K562 (cell line): ENCODE measurements around the gene IDI1.
A peak's percentile ranks its signal among the peaks of the same experiment; 100 is the strongest.

ENCODE experiments used
- HDGF ChIP-seq: fragments of 450-650 bp; IDR thresholded peaks from 2 replicates; pipeline ENCODE4 v1.6.1; 2016
- JUN ChIP-seq, 2 experiments: sonication (generic) in 1 of 2; formaldehyde crosslinking in 1 of 2; IDR thresholded peaks; 2 replicates each; pipeline versions ENCODE4 v1.6.1 to v1.8.0; 2012 to 2022; ENCODE audit warnings: borderline replicate concordance in 2 of 2, mild to moderate bottlenecking in 2 of 2, improper control_type of control experiment in 1 of 2, low read depth in 1 of 2, low read length in 1 of 2, missing genetic modification reagents in 1 of 2
- JUND ChIP-seq, 2 experiments: IDR thresholded peaks; 2 replicates in 1 of 2; 3 replicates in 1 of 2; pipeline ENCODE4 v1.6.1; 2011; ENCODE audit warnings: borderline replicate concordance in 2 of 2, low read depth in 2 of 2, low read length in 2 of 2, improper control_type of control experiment in 1 of 2, missing biosample characterization in 1 of 2, missing genetic modification characterization in 1 of 2, missing genetic modification reagents in 1 of 2
- MAZ ChIP-seq, 2 experiments: fragments of 450-650 bp in 1 of 2; sonication (generic) in 1 of 2; formaldehyde crosslinking; IDR thresholded peaks in 1 of 2; conservative IDR thresholded peaks in 1 of 2; 2 replicates each; pipeline versions ENCODE4 v1.4.0 to v1.5.0; 2020; ENCODE audit warnings: mild to moderate bottlenecking in 1 of 2, missing genetic modification reagents in 1 of 2
- RBM25 ChIP-seq: fragments of 200-400 bp; formaldehyde crosslinking; IDR thresholded peaks from 2 replicates; pipeline ENCODE4 v1.6.1; 2018; ENCODE audit warnings: low read length, low read depth, moderate library complexity; ENCODE audit not compliant: severe bottlenecking
- SIN3A ChIP-seq, 2 experiments: fragments of 150-350 bp in 1 of 2; IDR thresholded peaks; 2 replicates each; pipeline ENCODE4 v1.6.1; 2011 to 2016; ENCODE audit warnings: borderline replicate concordance in 2 of 2, low read depth in 2 of 2, low read length in 2 of 2, mild to moderate bottlenecking in 2 of 2, moderate library complexity in 2 of 2; ENCODE audit not compliant: control insufficient read depth in 1 of 2
- SMARCE1 ChIP-seq: fragments of 450-650 bp; IDR thresholded peaks from 2 replicates; pipeline ENCODE4 v1.7.1; 2016; ENCODE audit warnings: mild to moderate bottlenecking
- STAT5B ChIP-seq: fragments of 250-450 bp; sonication (Bioruptor Pico); IDR thresholded peaks from 2 replicates; pipeline ENCODE4 v1.8.0; 2021; ENCODE audit warnings: mild to moderate bottlenecking, inconsistent platforms
- ZNF263 ChIP-seq: sonication (generic); formaldehyde crosslinking; IDR thresholded peaks from 2 replicates; pipeline ENCODE4 v1.8.0; 2022; ENCODE audit warnings: mild to moderate bottlenecking, missing genetic modification reagents, borderline replicate concordance
- ZNF274 ChIP-seq: IDR thresholded peaks from 2 replicates; pipeline ENCODE4 v1.6.1; 2011; ENCODE audit warnings: low read depth, mild to moderate bottlenecking, low read length, moderate library complexity, borderline replicate concordance
- TF ChIP-seq, protein P1 (sequence below), 2 experiments: fragments of 450-650 bp; IDR thresholded peaks; 2 replicates each; pipeline ENCODE4 v1.6.1; 2016
- TF ChIP-seq, protein P2 (sequence below), 3 experiments: IDR thresholded peaks in 2 of 3; conservative IDR thresholded peaks in 1 of 3; 2 replicates each; pipeline ENCODE4 v1.5.1; 2011 to 2012; ENCODE audit warnings: low read length in 3 of 3, mild to moderate bottlenecking in 3 of 3, control low read depth in 2 of 3, improper control_type of control experiment in 1 of 3, inconsistent platforms in 1 of 3, low read depth in 1 of 3, mixed read lengths in 1 of 3, moderate library complexity in 1 of 3; ENCODE audit not compliant: insufficient read depth in 2 of 3
- TF ChIP-seq, protein P3 (sequence below): sonication (generic); formaldehyde crosslinking; IDR thresholded peaks from 2 replicates; pipeline ENCODE4 v1.8.1; 2023; ENCODE audit warnings: mild to moderate bottlenecking, missing genetic modification reagents

DNA sequence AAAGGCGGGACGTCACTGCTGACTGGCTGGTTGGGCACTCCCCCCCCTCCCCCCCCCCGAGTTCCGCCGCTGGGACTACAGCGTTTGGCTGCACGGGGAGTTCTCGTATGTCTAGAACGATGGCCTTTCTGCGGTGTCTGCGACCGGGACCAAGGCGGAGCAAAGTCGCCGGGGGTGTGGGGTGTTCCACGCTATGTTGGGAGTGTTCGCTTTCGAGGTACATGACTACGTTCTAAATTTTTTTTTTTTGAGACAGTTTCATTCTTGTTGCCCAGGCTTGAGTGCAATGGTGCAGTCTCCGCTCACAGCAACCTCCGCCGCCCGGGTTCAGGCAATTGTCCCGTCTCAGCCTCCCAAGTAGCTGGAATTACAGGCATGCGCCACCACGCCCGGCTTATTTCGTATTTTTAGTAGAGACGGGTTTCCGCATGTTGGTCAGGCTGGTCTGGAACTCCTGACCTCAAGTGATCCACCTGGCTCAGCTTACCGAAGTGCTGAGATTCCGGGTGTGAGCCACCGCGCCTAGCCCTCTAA lies 573 bp upstream of the IDI1 start:
- no peak for TF ChIP-seq SMARCE1
- no peak for TF ChIP-seq JUN (IDR thresholded peaks at IDR 0.05; ENCODE audit: borderline replicate concordance, low read depth, low read length)
- TF ChIP-seq JUN (CRISPR knock-in tag; IDR thresholded peaks at IDR 0.05; ENCODE audit: borderline replicate concordance): no peak
- no peak for TF ChIP-seq RBM25
- no peak for TF ChIP-seq ZNF274
- no peak for TF ChIP-seq HDGF
- TF ChIP-seq STAT5B (CRISPR knock-in tag): no peak
- TF ChIP-seq MAZ (CRISPR knock-in tag; conservative IDR thresholded peaks at IDR 0.05 in 1 of 2, IDR thresholded peaks at IDR 0.05 in 1 of 2): no peak
- TF ChIP-seq, protein P1, sequence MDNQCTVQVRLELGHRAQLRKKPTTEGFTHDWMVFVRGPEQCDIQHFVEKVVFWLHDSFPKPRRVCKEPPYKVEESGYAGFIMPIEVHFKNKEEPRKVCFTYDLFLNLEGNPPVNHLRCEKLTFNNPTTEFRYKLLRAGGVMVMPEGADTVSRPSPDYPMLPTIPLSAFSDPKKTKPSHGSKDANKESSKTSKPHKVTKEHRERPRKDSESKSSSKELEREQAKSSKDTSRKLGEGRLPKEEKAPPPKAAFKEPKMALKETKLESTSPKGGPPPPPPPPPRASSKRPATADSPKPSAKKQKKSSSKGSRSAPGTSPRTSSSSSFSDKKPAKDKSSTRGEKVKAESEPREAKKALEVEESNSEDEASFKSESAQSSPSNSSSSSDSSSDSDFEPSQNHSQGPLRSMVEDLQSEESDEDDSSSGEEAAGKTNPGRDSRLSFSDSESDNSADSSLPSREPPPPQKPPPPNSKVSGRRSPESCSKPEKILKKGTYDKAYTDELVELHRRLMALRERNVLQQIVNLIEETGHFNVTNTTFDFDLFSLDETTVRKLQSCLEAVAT (IDR thresholded peaks at IDR 0.05): no peak
- TF ChIP-seq, protein P2, sequence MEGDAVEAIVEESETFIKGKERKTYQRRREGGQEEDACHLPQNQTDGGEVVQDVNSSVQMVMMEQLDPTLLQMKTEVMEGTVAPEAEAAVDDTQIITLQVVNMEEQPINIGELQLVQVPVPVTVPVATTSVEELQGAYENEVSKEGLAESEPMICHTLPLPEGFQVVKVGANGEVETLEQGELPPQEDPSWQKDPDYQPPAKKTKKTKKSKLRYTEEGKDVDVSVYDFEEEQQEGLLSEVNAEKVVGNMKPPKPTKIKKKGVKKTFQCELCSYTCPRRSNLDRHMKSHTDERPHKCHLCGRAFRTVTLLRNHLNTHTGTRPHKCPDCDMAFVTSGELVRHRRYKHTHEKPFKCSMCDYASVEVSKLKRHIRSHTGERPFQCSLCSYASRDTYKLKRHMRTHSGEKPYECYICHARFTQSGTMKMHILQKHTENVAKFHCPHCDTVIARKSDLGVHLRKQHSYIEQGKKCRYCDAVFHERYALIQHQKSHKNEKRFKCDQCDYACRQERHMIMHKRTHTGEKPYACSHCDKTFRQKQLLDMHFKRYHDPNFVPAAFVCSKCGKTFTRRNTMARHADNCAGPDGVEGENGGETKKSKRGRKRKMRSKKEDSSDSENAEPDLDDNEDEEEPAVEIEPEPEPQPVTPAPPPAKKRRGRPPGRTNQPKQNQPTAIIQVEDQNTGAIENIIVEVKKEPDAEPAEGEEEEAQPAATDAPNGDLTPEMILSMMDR (IDR thresholded peaks at IDR 0.05 in 2 of 3, conservative IDR thresholded peaks at IDR 0.05 in 1 of 3; ENCODE audit: insufficient read depth in 2 of 3, low read depth in 1 of 3, low read length in 3 of 3): no peak
- TF ChIP-seq, protein P3, sequence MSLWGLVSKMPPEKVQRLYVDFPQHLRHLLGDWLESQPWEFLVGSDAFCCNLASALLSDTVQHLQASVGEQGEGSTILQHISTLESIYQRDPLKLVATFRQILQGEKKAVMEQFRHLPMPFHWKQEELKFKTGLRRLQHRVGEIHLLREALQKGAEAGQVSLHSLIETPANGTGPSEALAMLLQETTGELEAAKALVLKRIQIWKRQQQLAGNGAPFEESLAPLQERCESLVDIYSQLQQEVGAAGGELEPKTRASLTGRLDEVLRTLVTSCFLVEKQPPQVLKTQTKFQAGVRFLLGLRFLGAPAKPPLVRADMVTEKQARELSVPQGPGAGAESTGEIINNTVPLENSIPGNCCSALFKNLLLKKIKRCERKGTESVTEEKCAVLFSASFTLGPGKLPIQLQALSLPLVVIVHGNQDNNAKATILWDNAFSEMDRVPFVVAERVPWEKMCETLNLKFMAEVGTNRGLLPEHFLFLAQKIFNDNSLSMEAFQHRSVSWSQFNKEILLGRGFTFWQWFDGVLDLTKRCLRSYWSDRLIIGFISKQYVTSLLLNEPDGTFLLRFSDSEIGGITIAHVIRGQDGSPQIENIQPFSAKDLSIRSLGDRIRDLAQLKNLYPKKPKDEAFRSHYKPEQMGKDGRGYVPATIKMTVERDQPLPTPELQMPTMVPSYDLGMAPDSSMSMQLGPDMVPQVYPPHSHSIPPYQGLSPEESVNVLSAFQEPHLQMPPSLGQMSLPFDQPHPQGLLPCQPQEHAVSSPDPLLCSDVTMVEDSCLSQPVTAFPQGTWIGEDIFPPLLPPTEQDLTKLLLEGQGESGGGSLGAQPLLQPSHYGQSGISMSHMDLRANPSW (CRISPR knock-in tag): no peak
- TF ChIP-seq JUND (IDR thresholded peaks at IDR 0.05; ENCODE audit: borderline replicate concordance, low read depth, low read length): peak; percentile 3; the same call in 1 of the 2 replicates
- no peak for TF ChIP-seq JUND (tag; IDR thresholded peaks at IDR 0.05; ENCODE audit: borderline replicate concordance, low read depth, low read length)
- TF ChIP-seq SIN3A (IDR thresholded peaks at IDR 0.05; ENCODE audit: borderline replicate concordance in 2 of 2, control insufficient read depth in 1 of 2, low read depth in 2 of 2, low read length in 2 of 2): no peak
- no peak for TF ChIP-seq ZNF263 (CRISPR knock-in tag)
